GM21423 (cell line): ENCODE results near the gene TEAD4.

Experiments used
- ATAC-seq: cut with Tn5 transposase; IDR thresholded peaks from one replicate; pipeline ENCODE4 v1.9.1; 2021; ENCODE audit warnings: mild to moderate bottlenecking, moderate library complexity; ENCODE audit not compliant: unreplicated experiment

The TEAD4 gene

DNA sequence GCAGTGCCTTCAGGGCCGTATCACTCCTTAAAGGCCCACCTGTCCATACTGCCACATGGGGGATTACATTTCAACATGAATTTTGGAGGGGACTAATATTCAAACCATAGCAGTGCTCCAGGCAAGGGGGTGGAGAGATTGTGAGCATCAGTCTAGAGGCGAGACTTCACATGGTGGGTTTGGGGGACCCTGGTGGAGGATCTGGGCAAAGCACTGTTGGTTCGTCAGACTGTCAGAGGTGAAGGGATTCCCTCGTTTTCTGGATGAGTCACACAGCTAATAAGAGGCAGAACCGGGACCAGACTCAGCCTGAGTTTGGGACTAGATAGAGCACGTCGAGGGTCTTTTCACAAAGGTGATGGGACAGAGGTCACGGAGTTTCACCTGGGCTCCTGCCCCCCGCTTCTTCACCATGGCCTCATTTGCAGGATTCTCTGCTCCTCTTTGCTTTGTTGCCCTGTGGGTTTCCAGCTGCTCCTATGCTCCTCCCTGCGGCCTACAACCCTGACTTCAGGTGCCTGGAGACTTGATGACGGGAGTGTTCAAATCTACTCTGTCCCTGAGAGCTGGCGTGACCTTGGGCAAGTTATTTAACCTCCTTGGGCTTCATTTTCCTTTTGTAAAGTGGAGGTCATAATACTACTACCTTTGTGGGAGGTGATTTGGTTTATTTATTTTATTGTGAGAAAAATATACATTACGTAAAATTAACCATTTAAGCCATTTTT, 41.5 kb downstream of the TEAD4 start:
- no peak for ATAC-seq

DNA sequence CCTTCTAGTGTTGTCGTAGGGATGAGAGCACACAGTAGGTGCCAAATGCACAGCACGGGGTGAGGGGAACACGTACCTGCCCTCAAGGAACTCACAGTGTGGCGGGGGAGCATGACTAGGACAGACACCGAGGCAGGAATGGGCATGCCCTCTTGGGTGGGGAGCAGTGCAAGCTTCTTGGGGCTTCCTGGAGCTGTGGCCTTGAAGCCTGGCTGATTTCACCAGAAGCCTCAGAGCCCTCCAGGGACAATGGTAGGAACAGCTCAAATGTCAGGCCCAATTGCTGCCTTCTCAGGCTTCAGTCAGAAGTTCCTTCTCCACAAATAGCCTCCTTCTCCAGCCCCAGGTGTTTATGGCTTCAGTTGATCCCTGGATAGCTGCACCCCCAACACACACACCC, 43.4 kb downstream of the TEAD4 start:
- ATAC-seq, result no peak

DNA sequence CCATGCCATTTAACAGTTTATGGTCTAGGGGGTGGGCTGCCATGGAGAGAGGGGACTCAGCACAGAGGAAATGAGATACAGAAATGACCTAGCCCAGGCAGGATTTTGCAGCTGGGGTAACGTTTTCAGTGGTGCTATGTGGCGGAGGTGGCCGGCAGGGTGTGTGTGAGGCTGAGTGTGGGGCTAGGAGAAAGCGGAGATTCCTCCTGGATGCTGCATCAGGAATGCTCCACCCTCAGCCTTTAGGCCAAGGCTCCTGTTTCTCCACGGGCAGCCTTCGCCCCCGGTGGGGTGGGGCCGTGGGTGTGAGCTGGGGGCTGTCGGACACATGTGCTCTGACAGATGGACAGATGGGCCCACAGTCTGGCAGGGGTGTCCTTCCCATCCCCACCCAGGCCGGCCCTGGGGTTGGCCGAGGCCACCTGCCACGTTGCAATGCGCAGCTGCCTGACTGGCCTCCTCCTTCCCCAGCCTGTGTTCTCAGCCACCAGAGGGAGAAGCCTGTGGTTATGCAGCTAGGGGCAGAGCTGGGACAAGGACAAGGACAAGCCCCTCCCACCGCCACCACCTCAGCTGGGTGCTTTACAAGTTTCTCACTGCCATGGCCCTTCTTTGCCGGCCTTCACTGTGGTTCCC, 44.3 kb downstream of the TEAD4 start:
- no peak for ATAC-seq

DNA sequence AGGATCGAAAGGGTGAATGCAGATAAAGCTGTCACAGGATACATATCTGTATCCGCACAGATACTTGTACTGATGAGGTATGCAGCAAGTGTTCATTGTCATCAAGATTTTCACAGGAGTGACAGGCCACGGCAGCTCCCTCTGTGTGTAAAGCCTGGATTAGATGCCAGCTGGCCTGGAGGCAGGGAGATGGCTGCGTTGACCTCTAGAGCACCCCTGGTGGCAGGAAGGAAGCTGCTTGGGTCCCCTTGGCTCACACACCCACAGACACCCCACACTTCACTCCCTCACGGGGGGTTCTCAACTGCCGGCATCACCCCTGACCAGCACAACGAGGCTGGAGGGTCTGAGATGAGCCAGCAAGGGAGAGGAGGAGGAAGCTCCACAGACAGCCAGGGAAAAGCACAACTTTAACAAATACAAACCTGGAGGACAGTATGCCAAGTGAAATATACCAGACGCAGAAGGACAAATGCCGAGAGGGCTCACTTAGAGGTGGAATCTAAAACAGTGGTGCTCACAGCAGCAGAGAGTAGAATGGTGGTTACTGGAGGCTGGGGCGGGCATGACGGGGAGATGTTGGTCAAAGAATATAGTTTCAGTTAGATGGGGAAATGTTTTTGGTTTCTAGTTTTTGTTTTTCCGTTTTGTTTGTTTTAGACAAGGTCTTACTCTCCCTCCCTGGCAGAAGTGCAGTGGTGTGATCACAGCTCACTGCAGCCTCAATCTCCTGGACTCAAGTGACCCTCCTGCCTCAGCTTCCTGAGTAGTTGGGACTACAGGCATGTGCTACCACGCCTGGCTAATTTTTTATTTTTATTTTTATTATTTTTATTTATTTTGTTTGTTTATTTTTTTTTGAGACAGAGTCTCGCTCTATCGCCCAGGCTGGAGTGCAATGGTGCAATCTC, 45.7 kb downstream of the TEAD4 start:
- ATAC-seq, result no peak

DNA sequence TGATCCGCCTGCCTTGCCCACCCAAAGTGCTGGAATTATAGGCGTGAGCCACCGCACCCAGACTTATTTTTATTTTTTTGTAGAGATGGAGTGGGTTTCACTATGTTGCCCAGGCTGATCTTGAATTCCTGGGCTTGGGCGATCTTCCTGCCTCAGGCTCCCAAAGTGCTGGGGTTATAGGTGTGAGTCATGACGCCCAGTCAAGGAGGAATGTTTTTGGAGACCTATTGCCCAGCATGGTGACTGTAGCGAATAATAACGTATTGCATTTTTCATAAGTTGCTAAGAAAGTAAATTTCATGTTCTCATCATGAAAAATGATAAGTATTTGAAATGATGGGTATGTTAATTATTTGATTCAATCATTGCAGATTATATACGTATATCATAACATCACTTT, 46.5 kb downstream of the TEAD4 start:
- no peak for ATAC-seq

DNA sequence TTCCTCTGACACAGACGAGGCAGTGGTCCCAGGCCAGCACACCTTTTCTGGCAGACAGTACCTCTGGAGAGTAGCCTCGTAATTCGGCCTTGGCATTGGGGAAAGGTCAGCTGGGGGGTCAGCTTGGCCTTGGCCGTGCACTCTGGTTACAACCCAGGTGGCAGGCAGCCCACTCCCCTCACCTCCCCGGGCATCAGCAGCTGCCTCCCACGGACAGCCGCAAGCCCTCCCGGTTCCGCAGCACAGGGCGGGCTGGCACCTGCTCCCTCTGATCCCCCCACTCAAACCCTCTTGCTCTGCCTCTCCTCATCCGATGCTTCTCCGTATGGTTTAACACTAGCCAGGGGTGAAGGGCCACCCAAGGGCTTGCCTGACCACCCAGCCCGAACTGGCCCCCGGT, 50.6 kb downstream of the TEAD4 start:
- no peak for ATAC-seq

DNA sequence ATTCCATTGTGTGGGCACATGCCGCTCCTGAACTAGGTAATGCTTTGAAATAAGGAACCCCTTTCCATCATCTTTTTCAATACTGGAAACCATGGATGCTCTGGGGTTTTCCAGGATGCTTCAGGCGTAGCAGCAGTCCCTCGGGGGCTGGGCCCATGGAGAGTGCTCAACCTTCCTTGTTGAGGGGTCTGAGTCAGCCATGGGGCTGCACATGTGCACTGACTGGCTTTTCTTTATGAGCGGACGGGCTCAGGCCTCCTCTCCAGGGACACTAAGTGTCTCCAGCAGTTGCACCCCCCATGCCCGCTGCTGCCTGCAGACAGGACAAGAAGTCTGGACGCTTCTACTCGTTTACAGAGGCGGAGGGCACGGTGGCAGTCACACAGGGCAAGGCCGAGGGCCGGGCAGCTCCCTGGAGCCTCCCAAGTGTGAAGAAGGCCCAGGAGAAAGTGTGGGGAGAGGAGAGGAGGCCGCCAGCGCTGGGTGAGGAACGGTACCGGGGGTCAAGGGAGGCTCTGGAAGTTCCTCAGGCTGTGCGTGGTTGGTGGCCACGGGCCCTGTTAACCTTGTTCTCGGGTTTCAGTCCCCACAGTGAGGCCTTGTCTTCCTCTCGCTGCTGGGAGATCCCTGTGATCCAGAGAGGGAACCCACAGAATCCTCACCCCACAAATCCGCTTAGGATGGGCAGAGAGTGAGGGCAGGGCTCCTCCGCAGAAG, 51.2 kb downstream of the TEAD4 start:
- ATAC-seq, result no peak

DNA sequence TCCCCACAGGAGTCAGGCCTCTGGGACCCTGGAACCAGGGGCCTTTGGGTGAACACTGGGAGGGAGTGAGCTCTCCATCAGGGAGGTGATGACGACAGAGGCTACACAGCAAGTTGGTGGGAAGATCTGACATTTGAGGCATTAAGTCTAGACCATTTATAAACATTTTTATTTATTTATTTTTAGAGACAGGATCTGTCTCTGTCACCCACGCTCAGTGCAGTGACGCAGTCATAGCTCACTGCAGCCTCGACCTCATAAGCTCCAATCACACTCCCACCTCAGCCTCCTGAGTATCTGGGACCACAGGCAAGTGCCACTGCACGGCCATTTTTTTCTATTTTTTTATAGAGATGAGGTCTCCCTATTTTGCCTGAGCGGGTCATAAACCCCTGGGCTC, 53.6 kb downstream of the TEAD4 start:
- no peak for ATAC-seq

DNA sequence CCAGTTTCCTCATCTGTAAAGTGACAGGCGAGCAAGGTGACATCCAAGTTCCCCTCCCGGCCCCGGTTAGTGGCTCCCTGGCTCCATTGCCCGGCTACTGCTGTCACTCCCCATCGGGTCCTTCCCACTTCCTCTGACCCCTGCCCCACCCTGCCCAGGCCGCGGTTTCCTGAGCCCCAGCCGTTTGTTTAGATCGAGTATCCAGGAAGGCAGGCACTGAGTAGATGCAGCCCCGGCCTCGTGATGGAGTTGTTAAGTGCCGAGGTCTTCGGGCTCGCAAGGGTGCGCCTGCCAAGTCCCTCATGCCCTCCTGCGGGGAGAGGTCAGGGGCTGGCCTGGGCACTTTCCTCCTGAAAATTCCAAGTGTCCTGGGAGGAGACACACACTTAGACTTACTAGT, 55.4 kb downstream of the TEAD4 start:
- ATAC-seq, result no peak

DNA sequence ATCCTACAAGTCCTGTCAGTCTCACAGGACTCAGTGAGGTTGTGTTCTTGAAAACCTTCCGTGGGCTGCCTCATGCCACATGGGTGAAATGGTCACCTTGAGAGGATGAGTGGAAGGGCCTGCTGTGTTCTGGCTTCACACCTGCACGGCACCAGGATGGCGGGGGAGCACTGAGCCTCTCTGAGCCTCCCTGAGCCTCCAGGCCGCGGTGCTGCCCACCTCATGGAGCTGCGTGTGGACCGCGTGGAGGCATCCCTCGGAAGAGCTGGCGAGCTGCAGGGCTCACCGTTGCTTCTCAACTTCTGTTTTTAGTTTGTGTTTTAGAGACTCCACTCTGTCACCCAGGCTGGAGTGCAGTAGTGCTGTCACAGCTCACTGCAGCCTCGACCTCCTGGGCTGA, 56.2 kb downstream of the TEAD4 start:
- ATAC-seq, result no peak

DNA sequence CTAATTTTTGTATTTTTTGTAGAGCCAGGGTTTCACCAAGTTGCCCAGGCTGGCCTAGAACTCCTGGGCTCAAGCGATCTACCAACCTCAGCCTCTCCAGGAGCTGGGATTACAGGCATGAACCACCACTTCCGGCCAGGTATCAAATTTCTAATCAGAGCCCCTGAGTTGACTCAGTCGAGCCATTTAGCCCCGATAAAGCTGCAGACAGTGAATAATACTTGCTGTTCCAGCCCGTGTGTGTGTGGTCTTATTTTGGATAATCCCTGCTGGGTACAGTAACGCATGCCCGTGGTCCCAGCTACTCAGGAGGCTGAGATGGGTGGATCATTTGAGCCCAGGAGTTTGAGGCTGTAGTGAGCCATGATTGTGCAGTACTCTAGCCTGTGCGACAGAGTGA, 57.0 kb downstream of the TEAD4 start:
- no peak for ATAC-seq

DNA sequence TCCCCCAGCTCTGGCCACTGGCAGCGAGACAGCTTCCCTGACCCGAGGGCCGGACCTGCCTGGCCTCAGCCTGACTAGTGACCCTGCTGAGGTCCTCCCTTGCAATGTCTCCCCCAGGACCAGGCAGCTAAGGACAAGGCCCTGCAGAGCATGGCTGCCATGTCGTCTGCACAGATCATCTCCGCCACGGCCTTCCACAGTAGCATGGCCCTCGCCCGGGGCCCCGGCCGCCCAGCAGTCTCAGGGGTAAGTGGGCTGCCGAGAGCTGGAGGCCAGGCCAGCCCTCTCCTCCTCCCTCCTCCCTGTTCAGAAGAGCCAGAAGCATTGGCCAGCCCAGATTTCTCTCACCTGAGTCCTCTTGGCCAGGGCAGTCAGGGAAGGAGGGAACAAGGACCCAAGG, 58.1 kb downstream of the TEAD4 start:
- ATAC-seq, result no peak

DNA sequence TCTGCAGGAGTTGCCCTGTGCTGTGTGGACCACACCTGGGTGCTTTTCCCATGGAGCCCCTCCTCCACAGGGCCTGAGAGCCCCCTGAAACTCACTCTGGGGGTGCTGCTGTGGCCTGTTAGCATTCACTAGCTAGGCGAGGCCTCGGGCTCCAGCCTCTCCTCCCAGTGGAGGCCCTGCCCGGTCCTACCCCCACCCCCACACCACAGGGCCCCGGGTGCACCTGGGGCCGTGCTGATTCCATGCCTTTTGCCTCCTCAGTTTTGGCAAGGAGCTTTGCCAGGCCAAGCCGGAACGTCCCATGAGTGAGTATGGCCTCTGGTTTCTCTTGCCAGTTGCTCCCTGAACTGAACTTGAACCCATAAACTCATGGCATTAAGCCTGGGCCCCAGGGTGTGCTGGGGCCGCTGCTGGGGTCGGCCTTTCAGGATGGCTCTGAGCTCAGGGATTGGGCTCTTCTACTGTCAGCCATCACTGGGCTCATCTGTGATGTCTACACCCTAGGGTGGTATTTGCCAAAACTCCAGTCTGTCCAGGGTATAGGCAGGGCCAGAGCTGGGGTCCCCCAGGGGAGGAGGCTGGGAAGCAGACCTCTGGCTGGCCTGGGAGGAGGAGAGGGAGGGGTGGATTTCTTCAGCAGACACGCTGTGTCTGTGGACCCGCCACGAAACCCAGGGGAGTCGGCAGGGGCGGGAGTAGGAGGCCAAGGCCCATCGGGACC, 59.2 kb downstream of the TEAD4 start:
- ATAC-seq, result no peak

DNA sequence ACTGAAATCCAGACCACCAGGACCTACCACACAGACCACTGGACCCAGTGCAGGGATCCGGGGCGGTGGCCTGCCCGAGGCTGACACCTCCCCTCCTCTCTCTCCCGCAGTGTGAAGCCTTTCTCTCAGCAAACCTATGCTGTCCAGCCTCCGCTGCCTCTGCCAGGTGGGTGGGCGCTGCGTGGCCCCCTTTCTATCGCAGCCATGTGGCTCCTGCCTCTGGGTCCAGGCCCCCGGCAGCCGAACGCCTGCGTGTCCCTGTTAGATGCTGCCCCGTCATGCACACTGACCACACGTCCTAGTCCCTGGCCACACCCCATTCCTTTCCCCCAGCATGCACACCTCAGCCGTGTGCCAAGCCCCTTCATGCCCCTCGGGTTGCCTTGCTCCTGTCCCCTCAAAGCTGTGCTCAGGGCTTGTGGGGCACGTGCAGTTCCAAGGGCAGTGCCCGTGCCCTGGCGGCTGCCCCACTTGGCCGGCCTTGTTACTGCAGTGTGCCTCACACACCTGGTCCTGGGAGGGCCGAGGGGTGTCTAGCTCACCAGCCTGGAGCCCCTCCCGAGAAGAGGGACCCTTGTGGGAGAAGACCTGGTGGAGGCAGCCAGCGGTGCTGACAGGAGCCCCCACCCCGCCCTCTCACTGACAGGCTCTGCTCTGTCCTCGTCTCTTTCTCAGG, 59.9 kb downstream of the TEAD4 start:
- ATAC-seq, result no peak

DNA sequence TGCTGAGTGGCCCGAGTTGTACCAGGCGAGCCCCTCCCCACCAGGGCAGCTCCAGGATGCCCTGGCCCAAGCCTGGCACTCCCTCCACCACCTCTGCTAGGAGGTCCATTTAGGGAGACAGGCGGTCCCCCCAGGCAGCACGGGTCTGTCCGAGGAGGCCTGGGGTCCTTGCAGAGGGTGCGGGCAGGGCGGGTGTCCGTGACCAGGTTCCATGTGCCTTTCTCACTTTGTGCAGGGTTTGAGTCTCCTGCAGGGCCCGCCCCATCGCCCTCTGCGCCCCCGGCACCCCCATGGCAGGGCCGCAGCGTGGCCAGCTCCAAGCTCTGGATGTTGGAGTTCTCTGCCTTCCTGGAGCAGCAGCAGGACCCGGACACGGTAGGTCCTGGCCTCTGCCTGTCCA, 61.2 kb downstream of the TEAD4 start:
- no peak for ATAC-seq

DNA sequence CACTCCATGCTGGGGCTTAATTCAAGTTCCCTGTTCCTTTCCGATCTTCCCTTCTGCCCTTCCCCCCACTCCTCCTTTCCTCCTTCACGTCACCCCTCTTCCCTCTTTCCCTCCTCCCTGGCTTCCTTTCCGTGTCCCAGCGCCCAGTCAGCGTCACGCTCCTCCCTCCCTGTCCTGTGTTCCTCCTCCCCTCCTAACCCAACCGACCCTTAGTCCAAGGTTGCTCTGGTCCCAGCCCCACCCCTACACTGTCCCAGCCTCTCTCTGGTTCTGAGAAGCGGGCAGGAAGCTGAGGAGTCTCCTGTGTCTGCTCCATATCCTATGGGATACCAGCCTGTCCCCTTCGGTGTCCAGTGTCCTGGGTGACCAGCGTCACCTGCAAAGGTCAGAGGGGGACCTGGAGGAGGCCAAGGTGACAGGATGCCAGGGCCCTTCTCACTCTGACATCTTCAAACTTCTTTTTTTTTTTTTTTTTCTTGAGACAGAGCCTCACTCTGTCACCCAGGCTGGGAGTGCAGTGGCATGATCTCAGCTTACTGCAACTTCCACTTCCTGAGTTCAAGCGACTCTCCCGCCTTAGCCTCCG, 61.7 kb downstream of the TEAD4 start:
- ATAC-seq, result no peak

DNA sequence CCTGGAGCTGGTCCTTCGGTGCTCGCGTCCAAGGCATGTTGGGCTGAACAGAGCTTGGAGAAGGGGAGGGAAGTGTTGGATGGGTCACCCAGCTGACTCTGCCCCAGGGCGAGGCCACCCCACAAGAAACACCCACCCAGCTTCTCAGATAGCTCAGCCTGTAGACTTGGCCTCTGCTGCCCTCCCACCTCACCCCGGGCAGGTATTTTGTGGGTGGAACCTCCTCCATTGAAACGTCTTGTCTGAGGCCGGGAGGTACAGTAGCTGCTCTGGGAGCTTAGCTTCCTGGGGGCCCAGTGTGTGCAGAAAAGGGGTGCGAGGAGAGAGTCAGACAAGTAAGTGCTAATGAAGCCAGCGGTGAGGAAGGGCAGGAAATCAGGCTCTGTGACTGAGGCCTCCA, 63.2 kb downstream of the TEAD4 start:
- ATAC-seq, result no peak

DNA sequence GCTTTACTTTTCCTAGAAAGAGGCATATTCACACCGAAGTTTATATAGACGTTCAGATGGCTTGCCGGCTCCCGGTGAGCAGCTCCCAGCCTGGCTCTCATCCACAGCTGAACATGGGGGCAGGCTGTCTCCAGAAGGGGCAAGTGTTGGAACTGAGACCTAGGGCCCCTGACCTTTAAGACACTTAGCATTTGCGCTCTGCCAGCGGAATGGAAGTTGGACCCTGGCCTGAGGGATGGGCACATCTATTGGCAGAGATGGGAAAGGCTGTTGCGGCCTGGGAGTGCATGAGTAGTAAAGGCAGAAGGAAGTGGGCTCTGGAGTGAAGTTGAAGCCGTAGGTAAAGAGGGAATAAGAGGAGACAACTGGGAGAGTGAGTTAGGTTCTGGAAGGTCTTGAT, 63.8 kb downstream of the TEAD4 start:
- no peak for ATAC-seq

DNA sequence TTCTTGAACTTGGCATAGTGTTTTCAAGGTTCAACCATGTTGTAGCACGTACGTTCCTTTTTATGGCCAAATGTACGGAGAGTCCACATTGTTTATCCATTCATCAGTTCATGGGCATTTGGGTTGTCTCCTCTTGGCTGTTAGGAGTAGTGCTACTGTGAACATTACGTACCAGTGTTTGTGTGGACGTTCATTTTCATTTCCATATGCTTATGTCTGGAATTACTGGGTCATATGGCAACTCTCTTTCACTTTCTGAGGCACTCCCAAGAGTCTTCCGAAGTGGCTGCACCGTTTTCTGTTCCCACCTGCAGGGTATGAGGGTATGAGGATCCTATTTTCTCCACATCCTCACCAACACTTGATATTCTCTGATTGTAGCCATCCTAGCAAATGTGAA, 68.9 kb downstream of the TEAD4 start:
- no peak for ATAC-seq
